ENCODE results near the gene CAPN11. TPM values are rescaled to one million over a fixed set of nuclear protein-coding genes. Genes with fewer than 3 reads are reported as not detected.

CAPN11 gene
- total RNA-seq, 2 experiments from 2014 or later: 1.3 to 1.5 TPM

DNA sequence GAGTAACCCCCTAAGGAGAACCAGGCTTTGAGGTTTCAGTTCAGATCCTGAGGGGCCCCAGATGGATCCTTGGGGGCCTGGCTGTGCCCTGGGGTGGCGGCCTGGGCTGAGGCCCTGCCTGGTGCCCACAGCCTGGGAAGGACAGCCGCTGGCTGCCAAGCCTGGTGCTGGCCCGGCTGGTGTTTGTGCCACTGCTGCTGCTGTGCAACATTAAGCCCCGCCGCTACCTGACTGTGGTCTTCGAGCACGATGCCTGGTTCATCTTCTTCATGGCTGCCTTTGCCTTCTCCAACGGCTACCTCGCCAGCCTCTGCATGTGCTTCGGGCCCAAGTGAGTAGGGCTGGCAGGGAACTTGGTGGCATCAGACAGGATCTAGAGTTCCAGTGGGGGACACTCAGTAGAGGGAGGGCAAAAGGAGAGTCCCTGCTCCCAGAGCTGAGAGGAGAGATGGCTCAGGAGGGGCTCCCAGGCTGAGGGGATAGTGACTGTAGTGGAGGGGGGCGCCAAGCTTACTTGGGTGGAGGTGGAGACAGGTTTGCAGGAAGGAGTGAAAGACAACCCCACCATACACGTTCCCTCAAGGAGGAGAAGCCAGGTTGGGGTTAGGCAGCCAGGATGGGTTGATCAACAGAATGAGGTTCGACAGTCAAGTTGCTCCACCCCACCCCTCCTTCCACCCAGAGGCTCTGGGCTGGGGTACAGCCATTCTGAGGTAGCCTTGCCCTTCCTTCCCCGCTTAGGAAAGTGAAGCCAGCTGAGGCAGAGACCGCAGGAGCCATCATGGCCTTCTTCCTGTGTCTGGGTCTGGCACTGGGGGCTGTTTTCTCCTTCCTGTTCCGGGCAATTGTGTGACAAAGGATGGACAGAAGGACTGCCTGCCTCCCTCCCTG lies 74.3 kb downstream of the CAPN11 start:
- CTCF ChIA-PET: no interaction called here
- no peak for DNase-seq
- no peaks in the 10 kb centered on the region for H3K36me3 Mint-ChIP-seq (ENCODE audit: low read depth)
- H3K4me3 ChIP-seq (ENCODE audit: low read length): no peak overlapping the region
- H3K27me3 Mint-ChIP-seq: no peaks in the 10 kb centered on the region
- POLR2A ChIA-PET: no interaction called here
- H3K9me3 ChIP-seq (ENCODE audit: control insufficient read depth in 1 of 2, insufficient read depth in 1 of 2, low read length in 2 of 2): no peaks in the 10 kb centered on the region
- H3K4me1 Mint-ChIP-seq (ENCODE audit: low read depth): peaks cover 8% of the 10 kb centered on the region
- ATAC-seq (ENCODE audit: poor library complexity): no peak
- intact Hi-C loops (cut with DNase I, micrococcal nuclease): no loop called here
- H3K36me3 ChIP-seq (ENCODE audit: insufficient read depth, low read length): no peaks in the 10 kb centered on the region
- TF ChIP-seq, protein P1, sequence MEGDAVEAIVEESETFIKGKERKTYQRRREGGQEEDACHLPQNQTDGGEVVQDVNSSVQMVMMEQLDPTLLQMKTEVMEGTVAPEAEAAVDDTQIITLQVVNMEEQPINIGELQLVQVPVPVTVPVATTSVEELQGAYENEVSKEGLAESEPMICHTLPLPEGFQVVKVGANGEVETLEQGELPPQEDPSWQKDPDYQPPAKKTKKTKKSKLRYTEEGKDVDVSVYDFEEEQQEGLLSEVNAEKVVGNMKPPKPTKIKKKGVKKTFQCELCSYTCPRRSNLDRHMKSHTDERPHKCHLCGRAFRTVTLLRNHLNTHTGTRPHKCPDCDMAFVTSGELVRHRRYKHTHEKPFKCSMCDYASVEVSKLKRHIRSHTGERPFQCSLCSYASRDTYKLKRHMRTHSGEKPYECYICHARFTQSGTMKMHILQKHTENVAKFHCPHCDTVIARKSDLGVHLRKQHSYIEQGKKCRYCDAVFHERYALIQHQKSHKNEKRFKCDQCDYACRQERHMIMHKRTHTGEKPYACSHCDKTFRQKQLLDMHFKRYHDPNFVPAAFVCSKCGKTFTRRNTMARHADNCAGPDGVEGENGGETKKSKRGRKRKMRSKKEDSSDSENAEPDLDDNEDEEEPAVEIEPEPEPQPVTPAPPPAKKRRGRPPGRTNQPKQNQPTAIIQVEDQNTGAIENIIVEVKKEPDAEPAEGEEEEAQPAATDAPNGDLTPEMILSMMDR (IDR thresholded peaks at IDR 0.05): no peak
- H3K9me3 Mint-ChIP-seq: no peaks in the 10 kb centered on the region
- H3K27ac ChIP-seq (ENCODE audit: low read depth in 1 of 2, low read length in 2 of 2): no peak overlapping the region
- H3K4me1 ChIP-seq (ENCODE audit: insufficient read depth, low read length): peaks cover 15% of the 10 kb centered on the region
- no peak overlapping the region for H3K4me3 Mint-ChIP-seq
- no peak overlapping the region for H3K27ac Mint-ChIP-seq
- H3K27me3 ChIP-seq (ENCODE audit: control insufficient read depth in 1 of 2, insufficient read depth in 2 of 2, low read length in 2 of 2): no peaks in the 10 kb centered on the region

DNA sequence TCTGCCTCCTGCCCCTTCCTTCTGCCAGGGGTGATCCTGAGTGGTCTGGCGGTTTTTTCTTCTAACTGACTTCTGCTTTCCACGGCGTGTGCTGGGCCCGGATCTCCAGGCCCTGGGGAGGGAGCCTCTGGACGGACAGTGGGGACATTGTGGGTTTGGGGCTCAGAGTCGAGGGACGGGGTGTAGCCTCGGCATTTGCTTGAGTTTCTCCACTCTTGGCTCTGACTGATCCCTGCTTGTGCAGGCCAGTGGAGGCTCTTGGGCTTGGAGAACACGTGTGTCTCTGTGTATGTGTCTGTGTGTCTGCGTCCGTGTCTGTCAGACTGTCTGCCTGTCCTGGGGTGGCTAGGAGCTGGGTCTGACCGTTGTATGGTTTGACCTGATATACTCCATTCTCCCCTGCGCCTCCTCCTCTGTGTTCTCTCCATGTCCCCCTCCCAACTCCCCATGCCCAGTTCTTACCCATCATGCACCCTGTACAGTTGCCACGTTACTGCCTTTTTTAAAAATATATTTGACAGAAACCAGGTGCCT lies 75.0 kb downstream of the CAPN11 start:
- H3K9me3 Mint-ChIP-seq: no peaks in the 10 kb centered on the region
- intact Hi-C loops (cut with DNase I, micrococcal nuclease): no loop called here

More for the DNA sequence above, 75.0 kb downstream of the CAPN11 start:
- H3K36me3 ChIP-seq (ENCODE audit: insufficient read depth, low read length): no peaks in the 10 kb centered on the region
- ChIA-PET POLR2A (no interaction called here), CTCF (no interaction called here)
- Mint-ChIP-seq H3K36me3 (ENCODE audit: low read depth) (no peaks in the 10 kb centered on the region), H3K4me3 (no peak overlapping the region), H3K27me3 (no peaks in the 10 kb centered on the region), H3K27ac (no peak overlapping the region), H3K4me1 (ENCODE audit: low read depth) (peaks cover 8% of the 10 kb centered on the region)
- H3K4me1 ChIP-seq (ENCODE audit: insufficient read depth, low read length): peaks cover 18% of the 10 kb centered on the region
- no peaks in the 10 kb centered on the region for H3K27me3 ChIP-seq (ENCODE audit: control insufficient read depth in 1 of 2, insufficient read depth in 2 of 2, low read length in 2 of 2)
- TF ChIP-seq, protein P1 (IDR thresholded peaks at IDR 0.05): no peak
- no peak for DNase-seq
- no peak overlapping the region for H3K27ac ChIP-seq (ENCODE audit: low read depth in 1 of 2, low read length in 2 of 2)
- ATAC-seq (ENCODE audit: poor library complexity): no peak
- no peak overlapping the region for H3K4me3 ChIP-seq (ENCODE audit: low read length)
- no peaks in the 10 kb centered on the region for H3K9me3 ChIP-seq (ENCODE audit: control insufficient read depth in 1 of 2, insufficient read depth in 1 of 2, low read length in 2 of 2)

Other genes starting within 250 kb of the CAPN11 start
- gene MRPL14, start 31.4 kb upstream of the CAPN11 start, total RNA-seq: 10 to 100 TPM; 10.4 to 11.5 TPM
- gene TMEM63B, start 31.3 kb upstream of the CAPN11 start, total RNA-seq: 10 to 100 TPM; 11.4 to 12.8 TPM
- not detected for gene MYMX, start 58.1 kb downstream of the CAPN11 start, total RNA-seq
- gene SLC29A1, start 64.8 kb downstream of the CAPN11 start, total RNA-seq: 1 to 10 TPM in 1 of 2 experiments, under 1 TPM in 1; 0.67 to 1.3 TPM
- 100 to 1,000 TPM; 401 to 405 TPM for gene HSP90AB1, start 88.3 kb downstream of the CAPN11 start, total RNA-seq
- 1 to 10 TPM; 6.4 to 7.0 TPM for gene SLC35B2, start 98.7 kb downstream of the CAPN11 start, total RNA-seq
- gene NFKBIE, start 106.7 kb downstream of the CAPN11 start, total RNA-seq: 10 to 100 TPM; 43.0 to 43.1 TPM
- gene TMEM151B, start 111.6 kb downstream of the CAPN11 start, total RNA-seq: not detected
- 10 to 100 TPM; 12.0 to 12.7 TPM for gene AARS2, start 154.5 kb downstream of the CAPN11 start, total RNA-seq
- not detected for gene SPATS1, start 183.8 kb downstream of the CAPN11 start, total RNA-seq
- gene CDC5L, start 228.9 kb downstream of the CAPN11 start, total RNA-seq: 10 to 100 TPM; 18.9 to 19.9 TPM

All from CD4-positive, alpha-beta T cell (primary cell).